Globus pallidus (tissue), 1 donor: Measurements from ENCODE around the gene MACROD2.

ENCODE experiments used
- DNase-seq: peaks from one replicate; pipeline ENCODE4 v3.0.0-alpha.2; 2015; ENCODE audit warnings: low spot score

MACROD2 gene

DNA sequence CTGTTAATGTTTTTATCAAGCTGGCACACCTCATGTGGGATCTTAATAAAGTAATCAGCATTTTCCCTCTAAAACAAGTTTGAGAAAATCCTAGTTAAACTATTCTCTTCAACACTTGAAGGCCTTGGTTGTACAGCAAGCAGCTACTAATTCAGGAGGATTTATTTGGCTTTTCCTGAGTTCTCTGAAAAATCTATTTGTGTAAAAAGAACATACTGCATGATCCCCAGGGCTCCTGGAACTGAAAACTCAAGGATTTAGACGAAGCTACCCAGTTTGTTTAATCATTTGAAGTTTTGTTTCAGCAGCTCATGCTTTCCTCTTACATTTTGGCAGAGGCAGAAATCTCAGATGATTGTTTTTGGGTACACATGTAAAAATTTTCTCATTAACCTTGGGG lies 651.7 kb downstream of the MACROD2 start:
- DNase-seq: no peak

DNA sequence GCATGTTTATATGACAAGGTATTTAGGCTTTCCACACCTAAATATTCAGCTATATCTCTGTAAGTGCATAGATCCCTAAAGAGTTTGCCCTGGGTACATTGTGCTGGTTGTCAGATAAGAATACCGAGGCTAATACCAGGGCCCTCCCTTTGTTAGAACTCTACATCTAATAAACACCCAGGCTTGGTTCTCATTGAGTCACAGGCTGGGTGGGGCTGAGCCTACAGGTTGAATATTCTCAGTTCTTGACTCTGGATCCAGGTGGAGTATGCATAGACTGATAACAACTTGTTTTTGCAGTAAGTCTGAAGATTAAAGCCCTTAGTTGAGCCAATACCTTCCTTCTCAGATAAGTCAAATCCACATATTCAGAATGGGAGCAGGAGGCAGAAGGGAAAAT lies 654.3 kb downstream of the MACROD2 start:
- DNase-seq: no peak

DNA sequence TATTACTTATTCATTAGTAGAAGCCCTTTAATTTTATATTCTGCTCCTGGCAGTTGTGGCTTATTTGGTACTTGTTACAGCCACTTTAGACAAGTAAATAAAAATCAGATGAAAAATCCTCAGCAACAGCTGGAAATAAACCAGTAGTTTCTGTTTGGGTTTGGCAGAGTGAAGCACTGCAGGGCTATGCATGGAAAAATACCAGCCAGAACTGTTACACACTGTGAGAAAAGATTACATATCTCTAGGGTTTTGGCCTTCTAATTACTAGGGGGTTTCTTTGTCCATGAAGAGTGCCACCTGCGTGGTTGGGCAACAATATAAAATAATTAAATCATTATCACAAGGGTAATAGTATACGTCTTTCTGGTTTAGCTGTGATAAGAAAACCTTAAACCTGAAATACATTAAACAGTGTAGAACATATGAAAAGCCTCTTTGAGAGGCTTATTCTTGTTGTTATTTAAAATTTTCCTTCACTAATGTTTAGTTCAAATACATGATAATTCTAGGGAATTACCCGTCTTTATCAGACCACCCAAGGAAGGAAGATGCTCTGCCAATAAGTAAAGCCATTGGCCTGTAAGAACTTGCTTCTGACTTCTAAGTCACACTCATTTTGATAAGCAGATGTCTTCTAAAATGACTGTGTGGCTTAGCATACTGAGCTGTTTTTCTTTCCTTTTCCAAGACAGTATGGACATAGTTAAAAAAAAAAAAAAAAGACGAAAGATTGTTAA lies 662.1 kb downstream of the MACROD2 start:
- DNase-seq: no peak

DNA sequence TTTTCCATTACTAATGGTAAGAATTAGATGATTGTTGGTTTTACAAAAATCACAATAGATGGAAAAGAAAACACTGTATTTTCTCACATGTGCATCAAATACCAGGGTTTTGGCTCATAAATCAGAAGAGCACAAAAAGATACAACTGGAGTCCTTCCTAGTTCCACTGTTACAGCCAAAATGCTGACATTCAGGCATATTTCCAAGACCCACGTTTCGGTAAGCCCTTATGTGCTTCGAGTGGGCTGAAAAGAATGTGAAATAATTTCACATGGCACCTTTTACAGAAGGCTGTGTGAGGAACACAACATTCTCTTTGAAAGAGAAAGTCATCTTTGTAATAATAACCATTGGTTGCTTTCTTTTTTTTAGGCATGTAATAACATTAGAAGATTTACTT lies 668.8 kb downstream of the MACROD2 start:
- no peak for DNase-seq

DNA sequence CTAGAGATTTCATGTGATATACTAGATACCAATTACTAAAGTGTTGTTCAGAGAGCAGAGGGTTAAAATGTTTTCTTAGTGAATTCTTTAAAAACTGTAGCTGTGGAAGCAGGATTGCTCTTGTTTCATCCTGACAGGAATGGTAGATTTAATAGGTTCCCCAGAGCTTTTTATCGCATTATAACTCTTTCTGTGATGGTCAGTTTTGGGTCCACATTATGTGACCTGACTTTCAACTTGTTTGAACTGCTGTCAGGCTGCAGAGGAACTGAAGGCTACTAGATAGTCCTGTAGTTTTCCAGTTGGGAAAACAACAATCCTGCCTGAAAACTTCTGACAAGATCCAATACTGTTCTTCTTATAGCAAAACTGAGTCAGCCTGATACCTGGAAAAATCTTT lies 671.4 kb downstream of the MACROD2 start:
- no peak for DNase-seq

DNA sequence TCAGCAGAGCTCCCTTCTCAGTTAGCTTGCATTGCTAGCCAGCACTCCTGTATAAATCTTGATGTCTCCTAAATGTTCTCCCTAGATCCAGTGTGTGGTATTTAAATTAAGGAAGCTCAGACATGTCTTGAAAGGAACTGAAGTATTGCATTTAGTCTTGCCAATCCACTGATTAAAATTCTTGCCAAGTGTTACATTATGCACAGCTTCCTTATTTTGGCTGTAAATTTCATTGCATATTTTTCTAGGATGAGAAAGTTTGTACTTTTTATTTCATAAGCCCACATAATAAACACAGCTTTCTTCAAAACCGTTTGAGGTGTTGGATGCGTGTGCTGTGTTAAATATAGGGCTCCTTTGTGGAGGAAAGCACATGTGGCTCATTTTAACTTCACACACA lies 671.9 kb downstream of the MACROD2 start:
- no peak for DNase-seq

DNA sequence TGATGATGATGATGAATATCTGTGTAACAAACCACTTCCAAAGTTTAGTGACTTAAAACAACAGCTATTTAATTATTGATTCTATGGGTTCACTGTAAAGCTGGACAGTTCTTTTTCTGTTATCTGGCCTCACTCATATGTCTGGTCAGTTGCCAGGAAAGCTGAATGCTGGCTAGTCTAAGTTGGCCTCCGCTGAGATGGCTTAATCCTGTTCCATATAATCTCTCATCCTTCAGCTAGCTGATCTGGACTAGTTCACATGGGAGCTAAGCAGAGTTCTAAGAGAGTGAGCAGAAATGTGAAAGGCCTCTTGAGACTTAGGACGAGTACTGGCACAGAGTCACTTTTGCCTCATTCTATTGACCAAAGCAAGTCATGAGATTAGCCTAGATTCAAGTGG lies 676.8 kb downstream of the MACROD2 start:
- no peak for DNase-seq

DNA sequence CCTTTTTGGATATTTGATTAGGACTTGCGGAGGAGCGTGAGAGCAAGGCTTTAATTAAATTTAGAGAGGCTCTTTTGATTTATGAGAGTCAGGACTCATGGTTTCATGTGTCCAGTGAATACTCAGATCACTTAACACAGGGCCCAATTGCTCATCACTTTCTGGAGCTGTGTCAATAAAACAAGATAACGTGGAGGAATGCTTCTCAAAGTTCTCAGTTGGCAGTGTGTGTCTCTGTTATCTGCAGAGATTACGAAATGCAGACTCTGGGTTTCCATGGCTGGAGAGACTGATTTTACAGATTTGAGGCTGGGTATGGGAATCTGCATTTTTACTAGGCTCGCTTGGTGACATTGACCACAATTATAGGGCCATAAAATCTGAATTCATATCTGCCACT lies 677.8 kb downstream of the MACROD2 start:
- no peak for DNase-seq

DNA sequence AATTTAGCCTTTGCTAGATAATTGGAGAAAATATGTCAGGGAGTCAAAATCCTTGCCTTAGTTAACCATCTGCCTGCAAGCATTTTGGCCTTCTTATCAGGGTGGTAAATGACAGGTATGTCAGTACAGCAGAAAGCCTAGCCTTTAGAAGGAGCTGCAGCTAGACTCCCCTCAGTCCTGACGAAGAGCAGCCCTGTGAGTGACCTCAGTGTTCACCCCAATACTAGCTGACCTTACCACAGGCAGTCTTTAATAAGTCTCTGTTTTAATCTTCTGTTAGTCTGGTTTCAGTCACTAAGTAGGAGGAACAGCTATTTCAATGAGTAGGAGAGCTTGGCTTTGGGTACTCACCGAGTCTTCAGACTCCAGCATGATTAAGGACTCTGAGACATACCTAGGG lies 682.1 kb downstream of the MACROD2 start:
- no peak for DNase-seq

DNA sequence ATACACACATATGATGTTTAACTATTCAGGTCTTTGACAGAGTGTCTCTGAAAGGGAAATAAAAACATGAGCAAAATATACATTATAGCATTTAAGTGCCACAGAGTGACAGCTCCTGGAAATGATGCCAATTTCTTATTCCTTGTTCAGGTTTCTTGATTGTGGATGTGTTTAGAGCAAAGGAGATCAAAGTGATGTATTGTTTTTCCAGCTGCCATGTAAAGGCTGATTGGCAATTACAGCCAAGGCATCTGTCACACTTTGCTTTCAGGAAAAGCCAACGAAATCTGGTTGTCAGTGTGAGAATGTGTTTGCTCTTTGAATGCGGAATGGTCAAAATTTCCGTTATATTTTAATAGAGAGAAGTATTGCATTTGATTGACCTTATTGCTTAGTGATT lies 689.9 kb downstream of the MACROD2 start:
- DNase-seq: no peak

DNA sequence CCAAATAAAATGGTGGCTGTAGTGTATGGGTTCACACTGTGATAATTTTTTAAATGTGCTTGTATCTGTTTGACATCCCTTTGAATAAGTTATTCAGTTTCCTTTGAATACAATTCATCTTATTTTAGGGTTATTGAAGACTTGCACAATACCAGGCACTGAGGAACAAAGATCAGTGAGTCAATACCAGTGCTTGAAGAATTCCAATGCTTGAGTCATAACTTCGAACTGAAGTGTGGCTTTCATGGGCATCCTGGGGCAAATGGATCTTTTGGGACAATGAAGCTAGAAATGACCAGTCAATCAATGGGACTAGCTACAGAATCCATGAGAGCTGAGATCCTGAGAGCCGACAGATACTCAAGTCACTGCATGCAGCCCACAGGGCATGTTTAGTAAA lies 692.0 kb downstream of the MACROD2 start:
- DNase-seq: no peak

DNA sequence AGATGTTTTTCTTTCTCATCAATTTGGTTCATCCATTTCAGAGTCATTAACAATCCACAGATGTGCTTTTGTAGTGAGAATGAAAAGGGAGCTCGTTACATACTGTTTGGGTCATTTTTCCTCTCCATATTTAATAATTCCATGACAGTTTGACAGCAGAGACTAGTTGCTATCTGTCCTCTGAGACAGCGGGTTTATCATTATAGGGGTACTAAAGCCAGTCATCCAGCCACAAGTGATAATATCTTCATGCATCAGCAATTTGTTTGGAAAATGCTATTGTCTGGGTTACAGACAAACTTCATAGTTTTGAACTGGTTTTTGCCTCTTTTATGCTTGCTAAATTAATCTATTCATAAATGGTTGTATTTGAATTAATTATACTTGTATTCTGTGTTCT lies 692.7 kb downstream of the MACROD2 start:
- DNase-seq: no peak

DNA sequence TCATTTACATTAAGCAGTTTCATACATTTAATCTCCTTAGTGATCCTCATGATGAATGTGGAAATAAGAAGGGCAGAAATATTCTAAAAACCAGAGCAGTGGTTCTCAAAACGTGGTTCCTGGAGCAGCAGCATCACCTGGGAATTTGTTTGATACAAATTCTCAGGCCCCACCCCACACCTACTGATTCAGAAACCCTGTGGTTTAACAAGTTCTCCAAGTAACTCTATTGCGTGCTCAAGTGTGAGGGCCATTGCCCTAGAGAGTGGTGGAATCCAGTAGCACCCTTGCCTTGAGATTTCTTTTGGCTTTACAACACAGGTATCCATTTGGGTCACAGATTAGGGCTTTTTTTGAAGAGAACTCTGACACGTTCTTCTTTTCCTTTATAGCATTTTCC lies 696.7 kb downstream of the MACROD2 start:
- DNase-seq: no peak

DNA sequence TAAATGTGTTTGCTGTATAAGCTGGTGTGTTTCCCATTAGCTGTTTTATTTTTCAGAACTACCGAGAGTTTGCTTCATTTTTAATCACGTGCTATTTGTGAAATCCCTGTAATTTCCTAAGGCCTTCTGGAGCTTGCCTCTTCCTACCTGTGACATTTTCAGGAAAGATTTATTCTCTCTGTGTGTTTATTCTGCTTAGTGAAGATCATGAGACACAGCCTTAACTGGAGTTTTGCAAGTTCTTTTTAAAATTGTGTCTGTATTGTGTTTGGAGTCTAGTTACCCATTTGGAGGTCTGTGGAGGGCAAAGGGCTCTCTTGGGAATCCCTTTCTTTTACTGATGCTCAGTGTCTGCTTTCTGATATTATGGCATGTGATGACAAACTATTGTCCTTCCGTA lies 701.2 kb downstream of the MACROD2 start:
- DNase-seq: no peak

DNA sequence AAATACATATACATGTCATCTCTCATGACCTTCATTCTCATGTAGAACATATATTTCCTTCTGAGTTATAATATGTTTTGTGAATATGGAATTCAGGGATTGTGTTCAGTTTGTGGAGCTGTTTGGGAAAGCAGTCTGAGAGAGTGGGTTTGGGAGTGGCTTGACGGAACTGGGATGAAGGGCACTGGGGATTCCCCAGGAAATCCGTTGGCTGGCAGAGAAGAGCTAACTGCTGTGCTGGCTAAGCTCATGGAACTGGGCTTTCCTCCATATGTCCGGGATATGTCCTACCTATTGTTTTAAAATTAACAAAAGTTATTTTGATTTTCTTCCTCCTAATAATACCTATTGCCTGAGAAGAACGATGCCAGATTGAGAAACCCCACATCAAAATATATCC lies 701.6 kb downstream of the MACROD2 start:
- no peak for DNase-seq

DNA sequence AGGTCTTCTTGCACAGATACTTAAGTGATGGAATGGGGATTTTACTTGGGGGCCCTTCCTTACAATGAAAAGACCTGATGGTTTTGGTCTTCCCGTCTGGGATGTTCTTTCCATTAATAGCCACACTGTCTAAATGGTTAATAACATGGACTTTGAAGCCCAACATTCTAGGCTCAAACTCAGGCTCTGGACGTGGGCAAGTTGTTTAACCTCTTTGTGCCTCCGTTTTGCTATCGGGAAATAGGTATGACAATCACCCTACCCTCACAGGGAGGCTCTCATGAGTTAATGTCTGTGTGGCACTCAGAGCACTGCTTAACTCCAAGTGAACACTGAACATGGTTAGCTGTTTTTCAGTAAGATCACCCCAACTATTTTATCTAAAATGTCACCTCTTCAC lies 702.8 kb downstream of the MACROD2 start:
- no peak for DNase-seq

DNA sequence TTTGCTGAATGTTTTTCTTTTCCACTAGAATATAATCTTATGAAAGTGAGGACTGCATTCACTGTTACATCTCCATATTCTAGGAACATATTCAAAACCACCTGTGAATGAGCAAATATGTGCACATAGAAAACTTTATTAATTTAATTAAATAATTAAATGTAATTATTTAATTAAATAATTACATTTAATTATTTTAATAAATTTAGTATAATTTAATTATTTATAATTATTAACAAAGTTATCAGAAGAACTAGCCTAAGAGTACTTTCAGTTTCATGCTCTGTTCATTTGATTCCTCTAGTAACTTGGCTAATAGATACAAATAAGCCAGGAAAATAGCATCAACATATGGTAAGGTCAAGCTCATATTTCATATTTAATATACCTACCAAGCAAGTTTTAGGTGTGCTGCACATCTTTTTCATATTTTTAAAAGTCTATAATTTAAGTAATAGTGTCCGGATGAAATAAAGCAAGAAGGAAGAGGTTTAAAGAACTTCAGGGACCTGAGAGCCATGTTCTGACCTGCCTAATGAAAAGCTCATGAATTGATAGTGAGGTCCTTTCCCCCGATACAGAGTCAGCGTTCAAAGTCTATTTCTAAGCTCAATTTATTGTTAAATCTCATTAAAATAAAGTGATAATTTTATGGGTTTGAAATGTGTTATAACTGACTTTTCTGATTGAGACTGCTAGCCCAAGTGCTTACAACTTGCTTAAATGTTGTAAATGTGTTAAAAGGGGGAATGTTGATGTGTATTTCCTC lies 703.5 kb downstream of the MACROD2 start:
- no peak for DNase-seq

DNA sequence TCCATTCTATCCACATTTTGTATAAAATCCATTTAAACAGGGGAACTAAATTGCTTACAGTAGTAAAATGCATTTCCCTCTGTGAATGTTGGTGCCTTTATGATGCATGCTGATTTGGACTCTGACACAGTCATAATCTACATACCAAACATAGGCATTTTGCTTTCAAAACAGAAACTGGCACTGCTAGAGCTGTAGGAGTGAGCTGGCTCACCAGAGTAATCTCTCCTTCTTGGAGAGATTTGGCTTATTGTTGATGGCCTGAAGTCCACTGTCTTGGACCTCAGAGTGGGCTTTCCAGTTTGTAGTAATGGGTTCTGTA lies 705.3 kb downstream of the MACROD2 start:
- DNase-seq: no peak

DNA sequence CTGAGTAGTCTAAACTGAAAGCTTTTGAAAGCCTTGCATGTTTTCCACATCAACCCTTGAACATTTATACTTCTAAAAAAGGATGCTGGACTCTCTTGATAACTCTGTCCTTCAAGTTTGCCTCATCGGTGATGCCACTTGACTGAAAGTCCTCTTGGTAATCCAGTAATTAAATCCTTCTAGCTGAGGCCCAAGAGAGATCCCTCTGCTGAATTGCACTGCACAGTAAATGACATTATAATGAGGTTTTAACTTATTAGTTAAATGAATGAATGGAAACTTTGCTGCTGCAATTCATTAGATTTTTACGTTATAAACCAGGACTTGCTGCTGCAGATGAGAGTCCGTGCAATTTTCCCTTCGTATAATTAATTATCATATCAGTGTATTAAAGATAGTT lies 706.0 kb downstream of the MACROD2 start:
- no peak for DNase-seq

DNA sequence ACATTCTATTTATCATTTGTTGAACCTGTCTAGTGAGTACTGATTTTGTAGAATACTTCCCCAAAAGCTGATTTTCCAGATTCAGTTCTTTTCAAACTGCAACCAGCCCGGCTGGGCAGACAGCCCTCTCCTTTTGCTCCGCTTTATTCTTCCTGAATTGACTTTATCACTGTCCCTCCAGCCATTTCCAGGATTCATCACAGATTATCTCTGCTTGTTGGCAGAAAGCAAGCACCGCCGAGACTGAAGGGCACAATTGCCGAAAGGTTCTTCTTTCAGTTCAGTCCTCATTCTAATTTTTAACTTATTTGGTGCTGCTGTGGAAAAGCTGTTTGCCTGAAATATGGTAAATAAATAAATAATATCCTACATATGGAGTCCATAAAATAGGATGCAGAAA lies 711.2 kb downstream of the MACROD2 start:
- no peak for DNase-seq

DNA sequence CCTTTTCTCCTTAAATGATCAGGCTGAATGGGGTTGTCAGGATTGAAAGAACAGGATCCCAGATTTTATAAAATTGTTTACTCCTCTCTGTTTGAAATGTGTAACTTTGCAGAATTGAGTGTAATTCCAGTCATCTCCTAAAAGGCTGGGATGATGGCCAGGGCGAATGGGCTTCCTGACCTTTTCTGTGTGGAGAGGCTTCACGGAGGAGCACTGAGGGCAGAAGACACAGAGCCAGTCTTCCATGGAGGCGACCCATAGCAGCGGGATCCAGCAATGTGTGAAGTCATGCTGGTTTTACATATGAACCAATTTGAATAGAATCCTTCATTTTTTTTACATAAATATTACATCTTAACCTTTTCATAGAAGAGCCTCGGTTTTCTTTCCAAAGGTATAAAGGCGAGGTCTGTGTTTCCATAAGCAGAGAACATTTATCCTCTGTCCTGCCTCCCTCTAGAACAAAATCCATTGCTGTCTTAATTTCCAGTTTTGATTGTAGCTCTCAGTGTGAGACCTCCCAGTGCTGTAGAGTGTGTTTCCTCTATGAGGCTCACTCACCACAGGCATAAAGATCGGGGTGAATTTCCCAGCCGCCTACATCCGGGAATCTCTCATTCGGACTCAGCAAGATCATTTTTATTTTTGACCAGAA lies 711.8 kb downstream of the MACROD2 start:
- DNase-seq: no peak

DNA sequence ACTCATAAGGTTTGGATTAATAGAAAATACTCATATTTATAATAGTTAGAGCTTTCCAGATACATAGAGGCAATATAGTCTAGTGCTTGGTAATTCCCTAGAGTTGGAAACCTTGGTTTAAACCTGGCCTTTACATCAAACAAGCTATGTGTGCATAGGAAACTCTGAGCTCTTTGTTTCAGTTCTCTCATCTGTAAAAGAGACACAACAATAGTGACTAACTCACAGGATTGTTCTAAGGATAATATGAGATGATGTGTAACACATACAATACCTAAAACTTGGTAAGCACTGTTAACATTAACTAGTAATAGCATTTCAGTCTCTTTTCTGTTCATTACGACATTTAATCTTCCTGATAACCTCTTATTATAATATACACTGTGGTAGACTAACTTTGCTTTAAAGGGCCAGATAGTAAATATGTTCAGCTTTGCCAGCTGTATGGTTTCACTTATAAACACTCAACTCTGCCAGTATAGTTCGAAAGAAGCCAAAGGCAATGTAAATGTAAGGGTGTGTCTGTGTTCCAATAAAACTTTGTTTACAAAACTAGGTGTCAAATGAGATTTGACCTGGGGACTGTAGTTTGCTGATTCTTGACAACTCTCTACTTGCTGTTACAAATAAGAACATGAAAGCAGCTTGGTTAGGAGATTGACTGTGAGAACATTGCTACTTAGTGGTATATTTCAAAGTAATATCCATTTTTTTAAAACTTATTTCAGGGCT lies 712.7 kb downstream of the MACROD2 start:
- DNase-seq: no peak

DNA sequence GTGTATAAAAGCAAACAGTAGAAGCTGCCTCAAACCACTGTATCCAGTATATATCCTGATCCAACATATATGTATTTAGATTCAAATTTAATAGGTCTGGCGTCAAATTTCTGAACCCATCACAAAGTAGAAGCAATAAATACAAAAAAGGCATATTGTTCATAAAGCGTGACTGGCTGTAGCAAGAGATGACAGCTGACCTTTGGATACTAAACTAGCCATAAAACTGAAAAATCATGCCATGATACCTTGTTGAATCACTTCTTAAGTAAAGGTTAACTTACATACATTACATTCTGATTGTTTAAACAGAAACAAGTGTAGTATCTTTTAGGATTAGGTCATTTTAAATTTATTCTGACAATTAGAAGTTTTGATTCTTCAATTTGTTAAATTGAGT lies 714.1 kb downstream of the MACROD2 start:
- DNase-seq: no peak
